ENCODE data around the gene PATJ. TPM values are rescaled to one million over a fixed set of nuclear protein-coding genes. Genes with fewer than 3 reads are reported as not detected.
"Not testable (repeated sequence)": the region's sequence is repeated elsewhere in the genome, so short reads cannot be mapped to it uniquely, and the experiment has no call there.

The PATJ gene
- total RNA-seq, 2 experiments from 2014 or later = 13.9 to 16.0 TPM

- Mint-ChIP-seq H3K27me3 (no peaks in the 10 kb centered on the region), H3K36me3 (peaks cover 26% of the 10 kb centered on the region), H3K4me3 (no peak overlapping the region), H3K27ac (no peak overlapping the region), H3K9me3 (no peaks in the 10 kb centered on the region), H3K4me1 (ENCODE audit: low read depth) (no peaks in the 10 kb centered on the region)
- DNase-seq = no peak
- ChIA-PET POLR2A (no interaction called here), CTCF (no interaction called here)
- intact Hi-C loops (cut with micrococcal nuclease) = no loop called here
Observed at GRCh38 chr1:61875198-61875597, 132.9 kb downstream of the PATJ start.

GRCh38 chr1:61879887-61880474 is 137.7 kb downstream of the PATJ start:
- intact Hi-C loops (cut with micrococcal nuclease); H3K27ac Mint-ChIP-seq; H3K9me3 Mint-ChIP-seq; POLR2A ChIA-PET; H3K4me3 Mint-ChIP-seq; H3K27me3 Mint-ChIP-seq; DNase-seq; H3K4me1 Mint-ChIP-seq (ENCODE audit: low read depth); CTCF ChIA-PET: not testable (repeated sequence)
- peaks cover 35% of the 10 kb centered on the region for H3K36me3 Mint-ChIP-seq

- ChIA-PET POLR2A (no interaction called here), CTCF (no interaction called here)
- H3K9me3 Mint-ChIP-seq = no peaks in the 10 kb centered on the region
- no peak overlapping the region for H3K4me3 Mint-ChIP-seq
- no peaks in the 10 kb centered on the region for H3K4me1 Mint-ChIP-seq (ENCODE audit: low read depth)
- intact Hi-C loops (cut with micrococcal nuclease) = no loop called here
- no peak overlapping the region for H3K27ac Mint-ChIP-seq
- peaks cover 40% of the 10 kb centered on the region for H3K36me3 Mint-ChIP-seq
- no peak for DNase-seq
- no peaks in the 10 kb centered on the region for H3K27me3 Mint-ChIP-seq
Observed at GRCh38 chr1:61887076-61887867, 145.0 kb downstream of the PATJ start.

- no peaks in the 10 kb centered on the region for H3K27me3 Mint-ChIP-seq
- H3K27ac Mint-ChIP-seq = no peak overlapping the region
- CTCF ChIA-PET = no interaction called here
- no peak for DNase-seq
- H3K36me3 Mint-ChIP-seq = peaks cover 40% of the 10 kb centered on the region
- intact Hi-C loops (cut with micrococcal nuclease) = no loop called here
- H3K4me3 Mint-ChIP-seq = no peak overlapping the region
- no peaks in the 10 kb centered on the region for H3K9me3 Mint-ChIP-seq
- POLR2A ChIA-PET = no interaction called here
- no peaks in the 10 kb centered on the region for H3K4me1 Mint-ChIP-seq (ENCODE audit: low read depth)
Observed at GRCh38 chr1:61887931-61888564, 145.8 kb downstream of the PATJ start.

DNA sequence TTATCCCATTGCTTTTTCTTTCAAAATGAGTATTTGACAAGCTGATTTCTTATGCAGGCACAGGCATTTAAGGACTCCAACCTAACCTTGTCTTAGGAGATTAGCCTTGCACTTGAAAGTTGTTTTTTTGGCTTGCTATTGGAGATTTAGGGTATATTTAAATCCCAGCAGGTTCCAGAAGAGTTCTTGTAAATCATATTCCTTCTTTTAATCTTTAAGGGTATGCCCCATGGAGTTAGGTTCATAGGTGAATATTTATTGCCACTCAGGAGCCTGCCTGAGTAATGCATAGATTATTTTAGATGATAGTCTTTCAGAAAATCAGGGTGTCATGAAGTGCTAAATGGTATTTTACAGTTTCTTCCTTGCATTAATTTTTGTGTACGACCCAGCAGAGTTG is 146.5 kb downstream of the PATJ start:
- H3K4me1 Mint-ChIP-seq (ENCODE audit: low read depth) = no peaks in the 10 kb centered on the region
- H3K9me3 Mint-ChIP-seq = no peaks in the 10 kb centered on the region
- no peak overlapping the region for H3K27ac Mint-ChIP-seq
- DNase-seq = no peak
- H3K27me3 Mint-ChIP-seq = no peaks in the 10 kb centered on the region
- H3K4me3 Mint-ChIP-seq = no peak overlapping the region
- intact Hi-C loops (cut with micrococcal nuclease) = no loop called here
- ChIA-PET CTCF (no interaction called here), POLR2A (no interaction called here)
- H3K36me3 Mint-ChIP-seq = peaks cover 43% of the 10 kb centered on the region

- CTCF ChIA-PET; H3K4me3 Mint-ChIP-seq; H3K27me3 Mint-ChIP-seq; intact Hi-C loops (cut with micrococcal nuclease); H3K9me3 Mint-ChIP-seq; DNase-seq; H3K27ac Mint-ChIP-seq; H3K4me1 Mint-ChIP-seq (ENCODE audit: low read depth); POLR2A ChIA-PET: not testable (repeated sequence)
- peaks cover 40% of the 10 kb centered on the region for H3K36me3 Mint-ChIP-seq
Observed at GRCh38 chr1:61890435-61890834, 148.2 kb downstream of the PATJ start.

GRCh38 chr1:61892977-61893376 is 150.7 kb downstream of the PATJ start:
- CTCF ChIA-PET = no interaction called here
- no peaks in the 10 kb centered on the region for H3K27me3 Mint-ChIP-seq
- intact Hi-C loops (cut with micrococcal nuclease) = no loop called here

DNA sequence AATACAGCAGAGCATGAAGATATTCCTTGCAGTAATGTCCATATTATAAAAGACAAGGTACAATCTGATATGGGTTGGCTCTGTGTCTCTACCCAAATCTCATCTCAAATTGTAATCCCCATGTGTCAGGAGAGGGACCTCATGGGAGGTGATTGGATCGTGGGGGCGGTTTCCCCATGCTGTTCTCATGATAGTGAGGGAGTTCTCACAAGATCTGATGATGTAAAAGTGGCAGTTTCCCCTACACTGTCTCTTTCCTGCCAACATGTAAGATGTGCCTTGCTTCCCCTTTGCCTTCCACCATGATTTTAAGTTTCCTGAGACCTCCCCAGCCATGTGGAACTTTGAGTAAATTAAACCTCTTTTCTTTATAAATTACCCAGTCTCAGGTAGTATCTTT is 152.0 kb downstream of the PATJ start:
- H3K4me3 Mint-ChIP-seq; intact Hi-C loops (cut with micrococcal nuclease); H3K9me3 Mint-ChIP-seq; POLR2A ChIA-PET; H3K4me1 Mint-ChIP-seq (ENCODE audit: low read depth); H3K27ac Mint-ChIP-seq; CTCF ChIA-PET; H3K27me3 Mint-ChIP-seq; DNase-seq: not testable (repeated sequence)
- peaks cover 27% of the 10 kb centered on the region for H3K36me3 Mint-ChIP-seq

More at GRCh38 chr1:61892977-61893376, 150.7 kb downstream of the PATJ start:
- no peak overlapping the region for H3K4me3 Mint-ChIP-seq
- no peak for DNase-seq
- H3K36me3 Mint-ChIP-seq = peaks cover 29% of the 10 kb centered on the region
- no peaks in the 10 kb centered on the region for H3K4me1 Mint-ChIP-seq (ENCODE audit: low read depth)
- peaks cover 9% of the 10 kb centered on the region for H3K9me3 Mint-ChIP-seq
- POLR2A ChIA-PET = no interaction called here
- H3K27ac Mint-ChIP-seq = no peak overlapping the region

DNA sequence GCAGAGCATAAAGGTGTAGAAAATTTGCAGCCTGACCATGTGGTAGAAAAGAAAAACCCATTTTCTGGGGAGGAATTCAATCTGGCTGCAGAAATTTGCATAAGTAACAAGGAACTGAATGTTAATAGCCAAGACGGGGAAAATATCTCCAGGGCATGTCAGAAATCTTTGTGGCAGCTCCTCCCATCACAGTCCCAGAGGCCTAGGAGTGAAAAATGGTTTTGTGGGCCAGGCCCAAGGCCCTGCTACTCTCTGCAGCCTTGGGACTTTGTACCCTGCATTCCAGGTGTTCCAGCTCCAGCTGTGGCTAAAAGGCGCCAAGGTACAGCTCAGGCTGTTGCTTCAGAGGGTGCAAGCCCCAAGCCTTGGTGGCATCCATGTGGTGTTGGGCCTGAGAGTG is 152.9 kb downstream of the PATJ start:
- no peak overlapping the region for H3K4me3 Mint-ChIP-seq
- ChIA-PET POLR2A (interaction anchor here (0.8 kb wide), 1 partner anchor 56 kb away, joined by 3 read pairs; no protein-coding TSS in a partner anchor), CTCF (no interaction called here)
- no peaks in the 10 kb centered on the region for H3K4me1 Mint-ChIP-seq (ENCODE audit: low read depth)
- no peak for DNase-seq
- H3K27ac Mint-ChIP-seq = no peak overlapping the region
- intact Hi-C loops (cut with micrococcal nuclease) = no loop called here
- H3K36me3 Mint-ChIP-seq = peaks cover 28% of the 10 kb centered on the region
- H3K9me3 Mint-ChIP-seq = peaks cover 9% of the 10 kb centered on the region
- no peaks in the 10 kb centered on the region for H3K27me3 Mint-ChIP-seq

- intact Hi-C loops (cut with micrococcal nuclease) = no loop called here
- Mint-ChIP-seq H3K4me1 (ENCODE audit: low read depth) (no peaks in the 10 kb centered on the region), H3K27ac (no peak overlapping the region), H3K36me3 (peaks cover 30% of the 10 kb centered on the region), H3K9me3 (peaks cover 9% of the 10 kb centered on the region), H3K27me3 (no peaks in the 10 kb centered on the region), H3K4me3 (no peak overlapping the region)
- CTCF ChIA-PET = no interaction called here
- no peak for DNase-seq
- POLR2A ChIA-PET = no interaction called here
Observed at GRCh38 chr1:61898658-61899057, 156.4 kb downstream of the PATJ start.

- Mint-ChIP-seq H3K9me3 (no peaks in the 10 kb centered on the region), H3K36me3 (peaks cover 25% of the 10 kb centered on the region)
- POLR2A ChIA-PET = no interaction called here
Observed at GRCh38 chr1:61904354-61904753, 162.1 kb downstream of the PATJ start.

GRCh38 chr1:61907102-61907501 is 164.8 kb downstream of the PATJ start:
- Mint-ChIP-seq H3K4me3 (no peak overlapping the region), H3K9me3 (no peaks in the 10 kb centered on the region), H3K27me3 (no peaks in the 10 kb centered on the region), H3K27ac (no peak overlapping the region), H3K36me3 (peaks cover 17% of the 10 kb centered on the region), H3K4me1 (ENCODE audit: low read depth) (no peaks in the 10 kb centered on the region)
- intact Hi-C loops (cut with micrococcal nuclease) = no loop called here
- POLR2A ChIA-PET = no interaction called here
- CTCF ChIA-PET = no interaction called here
- no peak for DNase-seq

More at GRCh38 chr1:61904354-61904753, 162.1 kb downstream of the PATJ start:
- CTCF ChIA-PET = no interaction called here
- no peak overlapping the region for H3K27ac Mint-ChIP-seq
- no peaks in the 10 kb centered on the region for H3K27me3 Mint-ChIP-seq
- no peak for DNase-seq
- H3K4me3 Mint-ChIP-seq = no peak overlapping the region
- H3K4me1 Mint-ChIP-seq (ENCODE audit: low read depth) = no peaks in the 10 kb centered on the region
- intact Hi-C loops (cut with micrococcal nuclease) = no loop called here

DNA sequence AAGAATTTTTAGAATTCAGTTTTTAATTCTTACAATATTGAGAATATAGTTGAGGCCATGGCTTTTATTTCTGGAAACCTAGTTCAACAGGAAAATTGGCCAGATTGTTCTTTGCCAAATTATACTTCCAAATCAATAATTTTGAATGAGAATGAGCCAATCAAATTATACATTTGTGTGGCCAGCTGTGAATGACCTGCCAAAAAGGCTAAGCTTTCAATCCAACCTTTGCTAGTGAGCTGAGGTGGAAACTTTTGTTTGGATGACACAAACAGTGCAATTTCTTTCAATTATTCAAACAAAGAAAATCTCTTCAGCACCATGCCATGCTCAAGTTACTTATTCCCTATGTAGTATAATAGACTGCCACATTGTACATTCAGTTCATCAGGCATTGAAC is 167.8 kb downstream of the PATJ start:
- ChIA-PET CTCF (no interaction called here), POLR2A (no interaction called here)
- Mint-ChIP-seq H3K27ac (no peak overlapping the region), H3K9me3 (no peaks in the 10 kb centered on the region), H3K27me3 (no peaks in the 10 kb centered on the region), H3K36me3 (peaks cover 17% of the 10 kb centered on the region), H3K4me3 (no peak overlapping the region), H3K4me1 (ENCODE audit: low read depth) (no peaks in the 10 kb centered on the region)
- intact Hi-C loops (cut with micrococcal nuclease) = no loop called here
- no peak for DNase-seq

All from activated CD4-positive, alpha-beta memory T cell treated with anti-CD3 and anti-CD28 coated beads for 36 hours (primary cell).